GM03348 (cell line): ENCODE results near the gene DNPEP.

Source experiments
- DNase-seq: peaks from one replicate; pipeline ENCODE4 v3.0.0; 2012; ENCODE audit warnings: low spot score

Gene DNPEP

GRCh38 chr2:219387306-219388120, at the start of gene DNPEP:
Gene DNPEP, minus strand, starts transcription at chr2:219387912. Its CDS starts 118 bp downstream, at chr2:219387794.
- DNase-seq = peak; percentile 99

- no peak for DNase-seq
Observed at GRCh38 chr2:219437141-219437540, 49.4 kb upstream of the DNPEP start.

- no peak for DNase-seq
Observed at GRCh38 chr2:219436491-219436890, 48.8 kb upstream of the DNPEP start.

GRCh38 chr2:219435701-219436100, 48.0 kb upstream of the DNPEP start:
- no peak for DNase-seq

- DNase-seq = peak; percentile 58
Observed at GRCh38 chr2:219434718-219435525, 47.2 kb upstream of the DNPEP start, which contains the start of gene SPEG. Gene SPEG, plus strand, starts transcription at chr2:219434843. Its CDS starts 135 bp downstream, at chr2:219434978.

GRCh38 chr2:219434468-219434717, 46.7 kb upstream of the DNPEP start:
- DNase-seq = no peak

GRCh38 chr2:219433666-219434467, 46.2 kb upstream of the DNPEP start:
- peak; percentile 57 for DNase-seq

GRCh38 chr2:219430633-219431615, 43.2 kb upstream of the DNPEP start:
- DNase-seq = no peak

- no peak for DNase-seq
Observed at GRCh38 chr2:219429958-219430606, 42.4 kb upstream of the DNPEP start.

- no peak for DNase-seq
Observed at GRCh38 chr2:219428469-219428868, 40.8 kb upstream of the DNPEP start.

- DNase-seq = no peak
Observed at GRCh38 chr2:219426534-219427136, 38.9 kb upstream of the DNPEP start.

- no peak for DNase-seq
Observed at GRCh38 chr2:219426068-219426443, 38.3 kb upstream of the DNPEP start.

GRCh38 chr2:219425238-219426067, 37.7 kb upstream of the DNPEP start:
- no peak for DNase-seq

- DNase-seq = no peak
Observed at GRCh38 chr2:219423652-219424377, 36.1 kb upstream of the DNPEP start.

GRCh38 chr2:219422952-219423534, 35.3 kb upstream of the DNPEP start:
- DNase-seq = no peak

- DNase-seq = no peak
Observed at GRCh38 chr2:219421323-219421722, 33.6 kb upstream of the DNPEP start.

GRCh38 chr2:219420687-219421086, 33.0 kb upstream of the DNPEP start:
- no peak for DNase-seq
